GM19452 (cell line): Measurements from ENCODE around the gene B4GALT3.
A peak's percentile ranks its signal among the peaks of the same experiment; 100 is the strongest.

Experiments
- ATAC-seq: cut with Tn5 transposase; IDR thresholded peaks from one replicate; pipeline ENCODE4 v1.9.1; 2021; ENCODE audit not compliant: unreplicated experiment

Gene B4GALT3

GRCh38 chr1:161163793-161164192 lies 13.5 kb downstream of the B4GALT3 start:
- ATAC-seq = no peak

- ATAC-seq = no peak
These were observed 14.5 kb downstream of the B4GALT3 start for GRCh38 chr1:161162806-161163205.

GRCh38 chr1:161162052-161162451 lies 15.3 kb downstream of the B4GALT3 start:
- ATAC-seq = no peak

GRCh38 chr1:161161652-161162051 lies 15.7 kb downstream of the B4GALT3 start:
- no peak for ATAC-seq

GRCh38 chr1:161160671-161161145 lies 16.6 kb downstream of the B4GALT3 start:
- no peak for ATAC-seq

GRCh38 chr1:161159913-161160243 lies 17.4 kb downstream of the B4GALT3 start:
- ATAC-seq = no peak

- ATAC-seq = peak; percentile 76
These were observed 18.0 kb downstream of the B4GALT3 start, which contains the start of gene USP21 for GRCh38 chr1:161159087-161159912. Gene USP21 (plus strand): TSS chr1:161159500. CDS start chr1:161160641, 1,141 bp downstream.

GRCh38 chr1:161158316-161159010 lies 18.8 kb downstream of the B4GALT3 start:
- no peak for ATAC-seq

- ATAC-seq = no peak
These were observed 19.4 kb downstream of the B4GALT3 start for GRCh38 chr1:161157867-161158266.

- ATAC-seq = peak; percentile 93
These were observed 23.5 kb downstream of the B4GALT3 start, which contains the start of gene UFC1 for GRCh38 chr1:161153682-161154337. Gene UFC1 (plus strand): TSS chr1:161153978. CDS start chr1:161153998, 20 bp downstream.

GRCh38 chr1:161153176-161153575 lies 24.1 kb downstream of the B4GALT3 start:
- ATAC-seq = no peak

GRCh38 chr1:161145832-161146231 lies 31.5 kb downstream of the B4GALT3 start:
- ATAC-seq = no peak

- no peak for ATAC-seq
These were observed 36.4 kb downstream of the B4GALT3 start for GRCh38 chr1:161140755-161141400.

- ATAC-seq = no peak
These were observed 37.5 kb downstream of the B4GALT3 start for GRCh38 chr1:161139766-161140165.

- no peak for ATAC-seq
These were observed 38.9 kb downstream of the B4GALT3 start for GRCh38 chr1:161138431-161138830.

- no peak for ATAC-seq
These were observed 39.4 kb downstream of the B4GALT3 start for GRCh38 chr1:161137881-161138280.

- no peak for ATAC-seq
These were observed 44.0 kb downstream of the B4GALT3 start for GRCh38 chr1:161133220-161133740.

GRCh38 chr1:161132410-161133219 lies 44.7 kb downstream of the B4GALT3 start, which contains the start of gene DEDD:
Gene DEDD (minus strand): TSS chr1:161132667. CDS start chr1:161124462, 8,205 bp downstream.
- ATAC-seq = peak; percentile 91

GRCh38 chr1:161131523-161132409 lies 45.5 kb downstream of the B4GALT3 start:
- no peak for ATAC-seq
